GM15510 (cell line): ENCODE data around the gene XPR1.

Experiments used
- POLR2A ChIP-seq: IDR thresholded peaks from 3 replicates; pipeline ENCODE4 v1.6.1; 2011; ENCODE audit warnings: borderline replicate concordance; ENCODE audit not compliant: insufficient read length; ENCODE audit errors: extremely low read depth

The XPR1 gene

GRCh38 chr1:180662709-180663108 lies 30.9 kb downstream of the XPR1 start:
- no peak for TF ChIP-seq POLR2A

DNA sequence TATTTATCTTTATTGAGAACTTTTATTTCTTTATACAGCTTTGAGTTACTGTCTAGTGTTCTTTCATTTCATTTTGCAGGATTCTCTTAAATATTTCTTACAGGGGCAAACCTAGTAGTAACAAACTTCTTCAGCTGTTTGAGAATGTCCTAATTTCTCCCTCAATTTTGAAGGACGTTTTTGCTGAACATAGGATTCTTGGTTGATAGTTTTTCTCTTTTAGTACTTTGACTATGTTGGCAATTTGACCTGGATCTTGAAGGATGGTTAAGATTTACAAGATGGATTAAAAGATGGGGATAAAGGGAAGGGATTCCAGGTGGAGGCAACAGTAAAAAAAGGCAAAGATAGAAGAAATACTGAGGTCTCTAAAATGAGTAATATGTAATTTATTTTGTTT lies 38.9 kb downstream of the XPR1 start:
- TF ChIP-seq POLR2A, result no peak

GRCh38 chr1:180672105-180672504 lies 40.3 kb downstream of the XPR1 start:
- no peak for TF ChIP-seq POLR2A

- no peak for TF ChIP-seq POLR2A
These were observed 40.7 kb downstream of the XPR1 start for GRCh38 chr1:180672505-180672904.

DNA sequence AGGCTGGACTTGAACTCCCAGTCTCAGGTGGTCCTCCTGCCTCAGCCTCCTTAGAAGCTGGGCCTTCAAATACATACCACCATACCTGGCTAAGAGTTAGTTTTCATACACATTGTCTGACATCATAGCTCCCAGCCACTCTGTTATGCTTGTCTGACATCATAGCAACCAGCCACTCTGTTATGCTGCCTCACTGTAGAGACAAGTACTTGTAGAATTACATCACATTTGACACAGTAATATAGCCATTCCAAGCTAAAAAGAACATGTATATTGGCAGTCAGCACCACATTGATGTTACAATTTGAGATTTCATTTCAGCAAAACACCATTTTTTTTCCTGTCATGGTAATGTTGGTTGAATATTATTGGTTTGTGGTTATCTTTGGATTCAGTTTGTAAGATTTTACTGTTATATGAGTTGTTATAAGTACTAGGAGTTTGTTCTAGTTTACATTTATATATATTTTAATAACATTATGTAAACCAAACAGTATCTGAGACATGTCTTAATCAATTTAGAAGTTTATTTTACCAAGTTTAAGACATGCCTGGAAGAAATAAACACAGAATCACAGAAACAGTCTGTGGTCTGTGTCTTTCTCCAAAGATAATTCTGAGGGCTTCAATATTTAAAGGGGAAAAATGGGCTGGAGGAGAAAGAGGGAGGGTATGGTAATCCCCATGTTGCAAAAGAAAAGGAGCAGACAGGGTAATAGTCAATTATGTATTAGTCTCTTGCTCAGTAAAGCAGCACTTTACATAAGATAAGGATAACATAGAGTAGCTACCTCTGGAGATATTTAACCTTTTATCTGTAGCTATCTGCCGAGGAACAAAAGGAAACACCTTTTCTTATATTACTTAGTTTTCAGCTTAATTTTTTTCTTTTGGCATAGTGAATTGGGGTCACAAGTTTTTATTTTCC lies 43.0 kb downstream of the XPR1 start:
- no peak for TF ChIP-seq POLR2A

GRCh38 chr1:180675586-180675985 lies 43.8 kb downstream of the XPR1 start:
- no peak for TF ChIP-seq POLR2A

GRCh38 chr1:180680558-180681144 lies 48.8 kb downstream of the XPR1 start:
- TF ChIP-seq POLR2A, result no peak

DNA sequence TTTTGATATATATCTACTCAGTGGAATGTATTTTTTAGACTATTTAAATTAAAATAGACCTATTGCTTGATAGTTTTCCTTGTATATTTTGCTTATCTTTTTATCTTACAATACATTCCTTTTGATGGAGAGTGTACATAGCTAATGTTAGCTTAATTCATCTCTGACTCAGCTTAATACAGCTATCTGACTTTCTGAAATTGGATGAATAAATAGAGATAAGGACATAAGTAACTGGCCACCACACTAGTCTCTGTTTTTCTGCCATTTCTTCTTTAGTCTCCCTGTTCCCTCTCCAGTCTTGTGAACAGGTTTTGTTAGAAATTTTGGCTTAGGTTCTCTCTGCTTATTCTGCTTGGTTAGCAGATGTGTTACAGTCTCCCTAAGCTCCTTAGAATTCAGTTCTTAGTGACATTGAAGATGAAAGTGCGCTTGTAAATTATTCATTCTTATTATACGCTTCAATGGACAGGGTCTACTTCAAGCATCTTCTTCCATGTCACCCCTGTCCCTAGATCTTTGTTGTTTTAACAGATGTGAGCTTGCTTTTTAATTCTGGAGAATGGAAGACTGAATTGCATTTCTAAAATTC lies 59.6 kb downstream of the XPR1 start:
- TF ChIP-seq POLR2A, result no peak

DNA sequence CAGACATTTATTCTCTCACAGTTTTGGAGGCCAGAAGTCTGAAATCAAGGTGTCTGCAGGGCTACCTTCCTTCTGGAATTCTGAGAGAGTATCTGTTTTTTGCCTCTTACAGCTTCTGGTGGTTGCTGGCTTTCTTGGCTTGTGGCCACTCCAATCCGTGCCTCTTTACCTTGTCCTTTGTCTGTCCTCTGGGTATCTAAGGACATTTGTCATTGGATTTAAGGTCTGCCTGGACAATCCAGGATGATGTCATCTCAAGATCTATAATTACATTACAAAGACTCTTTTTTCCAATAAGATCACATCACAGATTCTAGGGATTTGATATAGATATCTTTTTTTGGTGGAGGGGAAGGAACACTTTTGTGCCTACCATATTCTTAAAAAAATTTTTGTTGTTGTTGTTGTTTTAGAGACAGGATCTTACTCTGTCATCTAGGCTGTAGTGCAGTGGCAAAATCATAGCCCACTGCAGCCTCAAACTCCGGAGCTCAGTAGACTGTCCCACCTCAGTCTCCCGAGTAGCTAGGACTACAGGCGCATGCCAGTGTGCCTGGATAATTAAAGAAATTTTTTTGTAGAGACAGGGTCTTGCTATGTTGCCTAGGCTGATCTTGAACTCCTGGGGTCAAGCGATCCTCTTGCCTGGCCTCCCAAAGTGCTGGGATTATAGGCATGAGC lies 61.9 kb downstream of the XPR1 start:
- TF ChIP-seq POLR2A, result no peak

- no peak for TF ChIP-seq POLR2A
These were observed 63.5 kb downstream of the XPR1 start for GRCh38 chr1:180695282-180695681.

- TF ChIP-seq POLR2A, result no peak
These were observed 64.5 kb downstream of the XPR1 start for GRCh38 chr1:180696361-180696760.

DNA sequence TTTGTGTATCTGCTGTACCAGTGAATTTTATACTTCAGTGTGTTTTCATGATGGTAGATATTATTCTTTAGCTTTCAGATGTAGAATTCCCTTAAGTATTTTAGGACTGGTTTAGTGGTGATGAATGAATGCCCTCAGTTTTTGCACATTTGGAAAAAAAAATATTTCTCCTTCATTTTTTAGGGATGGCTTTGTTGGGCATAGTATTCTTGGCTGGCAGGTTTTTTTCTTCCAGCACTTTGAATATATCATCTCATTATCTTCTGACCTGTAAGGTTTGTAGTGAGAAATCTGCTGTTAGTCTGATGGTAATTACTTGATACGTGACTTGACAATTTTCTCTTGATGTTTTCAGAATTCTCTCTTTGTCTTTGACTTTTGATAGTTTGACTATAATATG lies 66.8 kb downstream of the XPR1 start:
- no peak for TF ChIP-seq POLR2A

DNA sequence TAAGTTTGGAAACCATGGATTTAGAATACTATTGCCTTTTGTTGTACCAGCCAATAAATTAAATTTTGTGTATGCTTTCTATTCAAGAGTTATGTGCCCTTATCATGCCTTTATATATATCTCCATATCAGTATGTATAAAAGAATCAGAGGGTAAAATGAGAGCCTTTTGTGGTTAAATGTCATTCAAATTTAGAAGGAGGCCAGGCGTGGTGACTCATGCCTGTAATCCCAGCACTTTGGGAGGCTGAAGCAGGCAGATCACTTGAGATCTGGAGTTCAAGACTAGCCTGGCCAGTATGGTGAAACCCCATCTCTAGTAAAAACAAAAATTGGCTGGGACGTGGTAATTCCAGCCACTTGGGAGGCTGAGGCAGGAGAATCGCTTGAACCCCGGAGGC lies 88.9 kb downstream of the XPR1 start:
- TF ChIP-seq POLR2A, result no peak

DNA sequence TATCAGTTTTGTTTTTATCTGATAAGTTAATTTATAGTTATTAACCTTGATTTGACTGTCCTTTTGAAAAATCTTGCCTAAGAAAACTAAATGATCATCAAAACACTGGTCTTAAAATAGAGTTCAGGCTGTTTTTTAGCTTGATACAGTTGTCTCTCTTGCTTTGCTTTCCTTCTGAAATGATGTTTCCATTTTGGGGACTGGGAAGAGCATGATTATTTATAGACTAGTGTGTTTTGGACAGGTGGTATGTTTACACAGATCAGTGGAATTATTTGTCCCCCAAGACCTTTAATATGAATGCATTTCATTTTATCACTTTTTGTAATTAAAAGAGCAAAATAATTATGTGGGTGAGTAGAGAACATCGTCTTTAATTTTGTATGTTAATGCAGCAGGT lies 90.8 kb downstream of the XPR1 start:
- no peak for TF ChIP-seq POLR2A

- no peak for TF ChIP-seq POLR2A
These were observed 92.2 kb downstream of the XPR1 start for GRCh38 chr1:180724055-180724454.

DNA sequence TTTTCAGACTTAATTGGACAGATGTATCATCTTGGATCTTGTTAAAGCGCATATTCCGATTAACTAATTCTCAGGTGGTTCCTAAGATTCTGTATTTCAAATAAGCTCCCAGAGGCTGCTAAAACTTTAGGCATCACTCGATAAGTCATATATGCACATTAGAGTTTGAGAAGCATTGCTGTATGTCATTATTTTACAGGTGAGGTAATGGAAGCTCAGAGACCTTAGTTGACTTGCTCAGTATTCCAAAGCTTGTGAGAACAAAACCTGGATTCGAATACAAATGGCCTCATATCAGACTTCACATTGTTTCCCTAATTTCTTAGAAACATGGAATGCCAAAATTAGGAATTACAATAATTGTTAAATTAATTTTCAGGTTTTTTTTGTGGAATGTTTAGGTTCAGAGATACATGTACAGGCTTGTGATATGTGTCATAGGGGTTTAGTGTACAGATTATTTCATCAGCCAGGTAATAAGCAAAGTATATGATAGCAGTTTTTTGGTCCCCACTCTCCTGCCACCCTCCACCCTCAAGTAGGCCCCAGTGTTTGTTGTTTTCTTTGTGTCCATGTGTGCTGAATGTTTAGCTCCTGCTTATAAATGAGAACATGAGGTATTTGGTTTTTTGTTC lies 96.8 kb downstream of the XPR1 start:
- no peak for TF ChIP-seq POLR2A

GRCh38 chr1:180731131-180731530 lies 99.3 kb downstream of the XPR1 start:
- no peak for TF ChIP-seq POLR2A
